GM23338 (cell line): ENCODE data around the gene CALCR.
A peak's percentile ranks its signal among the peaks of the same experiment; 100 is the strongest.

Experiments
- CREB1 ChIP-seq: fragments of 250-450 bp; sonication (Bioruptor Pico); IDR thresholded peaks from 2 replicates; pipeline ENCODE4 v1.5.0; 2020; ENCODE audit warnings: low read depth, mild to moderate bottlenecking, moderate library complexity
- CTCF ChIP-seq, 2 experiments: fragments of 200-600 bp in 1 of 2; sonication (generic) in 1 of 2; conservative IDR thresholded peaks; 2 replicates each; pipeline versions ENCODE4 v1.5.1 to v1.6.1; 2016 to 2017; ENCODE audit warnings: antibody characterized with exemption in 2 of 2, low read depth in 2 of 2, mild to moderate bottlenecking in 2 of 2, moderate library complexity in 1 of 2
- EZH2 ChIP-seq: fragments of 200-600 bp; sonication (generic); IDR thresholded peaks from one replicate; pipeline ENCODE4 v1.8.0; 2017; ENCODE audit warnings: antibody characterized with exemption, mild to moderate bottlenecking, low read depth; ENCODE audit not compliant: unreplicated experiment
- POLR2AphosphoS5 ChIP-seq: IDR thresholded peaks from 2 replicates; pipeline ENCODE4 v1.6.1; 2016; ENCODE audit warnings: antibody characterized with exemption, low read depth
- ZNF114 ChIP-seq: fragments of 250-450 bp; sonication (Bioruptor Pico); IDR thresholded peaks from 2 replicates; pipeline ENCODE4 v1.5.0; 2020; ENCODE audit warnings: mild to moderate bottlenecking, moderate library complexity

GRCh38 chr7:93574646-93575554 is at the start of gene CALCR:
- peak; percentile 55 for TF ChIP-seq EZH2
- no peak for TF ChIP-seq CREB1
- peak; percentile 25; the same call in 1 of the 2 replicates for TF ChIP-seq POLR2AphosphoS5
- TF ChIP-seq ZNF114 (CRISPR knock-in tag) = no peak
- no peak for TF ChIP-seq CTCF (conservative IDR thresholded peaks at IDR 0.05; ENCODE audit: low read depth in 2 of 2)
